H1 (cell line): ENCODE measurements around the gene RELL1. TPM values are rescaled to one million over a fixed set of nuclear protein-coding genes. Genes with fewer than 3 reads are reported as not detected.

Experiments
- CTCF ChIA-PET: fragments of 300-600 bp; sonication (Branson Sonifier 250); formaldehyde crosslinking; loops from one replicate; lab custom pipeline; 2021; ENCODE audit not compliant: partially characterized antibody; lab: Charles Lee
- POLR2A ChIA-PET: fragments of 300-600 bp; sonication (Branson Sonifier 250); formaldehyde crosslinking; loops from one replicate; lab custom pipeline; 2021; ENCODE audit warnings: inconsistent platforms; ENCODE audit not compliant: partially characterized antibody; lab: Charles Lee
- DNase-seq, 2 experiments: peaks; one replicate each; pipeline versions ENCODE4 v3.0.0 to v3.0.0-alpha.2; 2010 to 2022; ENCODE audit warnings: low spot score in 2 of 2, low read depth in 1 of 2, mixed read lengths in 1 of 2
- FAIRE-seq: peaks from 2 replicates; lab custom pipeline; 2011; peaks lifted over from hg19 to GRCh38; lab: Jason Lieb, UNC
- H2AFZ ChIP-seq: 2 replicates; pipeline ENCODE4 v1.8.1; 2012; ENCODE audit warnings: low read length, inconsistent platforms
- H2AK5ac ChIP-seq: 2 replicates; pipeline ENCODE4 v1.6.1; 2013; ENCODE audit warnings: low read depth, low read length
- H2BK120ac ChIP-seq: replicated peaks from 2 replicates; pipeline ENCODE3; 2013; ENCODE audit warnings: low read depth, low read length, inconsistent platforms
- H2BK12ac ChIP-seq: 2 replicates; pipeline ENCODE4 v1.6.1; 2013; ENCODE audit warnings: low read depth, low read length
- H2BK15ac ChIP-seq: 2 replicates; pipeline ENCODE4 v1.6.1; 2013; ENCODE audit warnings: low read length
- H2BK20ac ChIP-seq: 2 replicates; pipeline ENCODE4 v1.6.1; 2013; ENCODE audit warnings: low read length
- H2BK5ac ChIP-seq: 2 replicates; pipeline ENCODE4 v1.6.1; 2013; ENCODE audit warnings: low read depth, low read length
- H3K14ac ChIP-seq: 2 replicates; pipeline ENCODE4 v1.6.1; 2013; ENCODE audit warnings: inconsistent platforms; ENCODE audit not compliant: insufficient read length
- H3K18ac ChIP-seq: 2 replicates; pipeline ENCODE4 v1.6.1; 2013; ENCODE audit warnings: low read length; ENCODE audit errors: extremely low read depth
- H3K23ac ChIP-seq: 2 replicates; pipeline ENCODE4 v1.6.1; 2013; ENCODE audit warnings: inconsistent platforms; ENCODE audit not compliant: insufficient read length
- H3K23me2 ChIP-seq: 2 replicates; pipeline ENCODE4 v1.6.1; 2013; ENCODE audit warnings: low read depth, low read length
- H3K27ac ChIP-seq: 2 replicates; pipeline ENCODE4 v1.6.1; 2011; ENCODE audit warnings: low read depth, low read length, inconsistent platforms
- H3K27me3 ChIP-seq, 4 experiments: replicated peaks in 1 of 4; 1 replicate in 1 of 4; 2 replicates in 3 of 4; pipeline versions ENCODE4 v1.6.1 to v1.8.1; 2011 to 2013; ENCODE audit warnings: low read length in 3 of 4, mild to moderate bottlenecking in 3 of 4, inconsistent platforms in 2 of 4, mixed read lengths in 2 of 4, moderate library complexity in 1 of 4; ENCODE audit not compliant: control insufficient read depth in 3 of 4, insufficient read depth in 3 of 4; ENCODE audit errors: extremely low read depth in 1 of 4
- H3K36me3 ChIP-seq, 4 experiments: 2 replicates each; pipeline versions ENCODE4 v1.6.1 to v1.8.1; 2011 to 2013; ENCODE audit warnings: mild to moderate bottlenecking in 4 of 4, low read length in 3 of 4, moderate library complexity in 2 of 4, control low read depth in 1 of 4, inconsistent platforms in 1 of 4; ENCODE audit not compliant: insufficient read depth in 4 of 4, control insufficient read depth in 2 of 4
- H3K4ac ChIP-seq: replicated peaks from 2 replicates; pipeline ENCODE3; 2013; ENCODE audit warnings: low read length, low read depth, mixed read lengths, inconsistent platforms; ENCODE audit not compliant: insufficient read length
- H3K4me1 ChIP-seq, 4 experiments: replicated peaks in 1 of 4; 1 replicate in 1 of 4; 2 replicates in 3 of 4; pipeline versions ENCODE4 v1.6.1 to v1.8.1; 2011 to 2013; ENCODE audit warnings: low read length in 3 of 4, inconsistent platforms in 2 of 4, mixed read lengths in 1 of 4; ENCODE audit not compliant: insufficient read depth in 4 of 4, control insufficient read depth in 3 of 4
- H3K4me2 ChIP-seq, 2 experiments: 2 replicates each; pipeline versions ENCODE4 v1.6.1 to v1.8.1; 2011 to 2013; ENCODE audit warnings: low read depth in 2 of 2, low read length in 2 of 2, control low read depth in 1 of 2, inconsistent platforms in 1 of 2, mild to moderate bottlenecking in 1 of 2; ENCODE audit not compliant: insufficient read depth in 1 of 2
- H3K4me3 ChIP-seq, 4 experiments: fragments of 200-600, 300-600 bp in 1 of 4; sonication (generic), shearing (Covaris generic), sonication (Bioruptor Twin) in 1 of 4; 2 replicates each; pipeline versions ENCODE4 v1.5.1 to v1.8.1; 2011 to 2016; ENCODE audit warnings: low read length in 4 of 4, low read depth in 3 of 4, control low read depth in 2 of 4, inconsistent platforms in 2 of 4, mild to moderate bottlenecking in 2 of 4, mixed read lengths in 1 of 4, moderate library complexity in 1 of 4; ENCODE audit not compliant: insufficient read depth in 2 of 4; ENCODE audit errors: extremely low read depth in 1 of 4
- H3K56ac ChIP-seq: replicated peaks from 2 replicates; pipeline ENCODE3; 2013; ENCODE audit warnings: low read depth, mild to moderate bottlenecking, mixed read lengths, low read length, inconsistent platforms; ENCODE audit not compliant: insufficient read length
- H3K79me1 ChIP-seq: 2 replicates; pipeline ENCODE4 v1.6.1; 2013; ENCODE audit warnings: low read depth, low read length, control low read depth
- H3K79me2 ChIP-seq, 2 experiments: 2 replicates each; pipeline versions ENCODE4 v1.6.1 to v1.8.1; 2012 to 2013; ENCODE audit warnings: low read length in 2 of 2, mild to moderate bottlenecking in 2 of 2, inconsistent platforms in 1 of 2; ENCODE audit not compliant: insufficient read depth in 2 of 2, control insufficient read depth in 1 of 2
- H3K9ac ChIP-seq, 4 experiments: replicated peaks in 1 of 4; 1 replicate in 1 of 4; 2 replicates in 3 of 4; pipeline versions ENCODE4 v1.6.1 to v1.8.1; 2011 to 2013; ENCODE audit warnings: low read depth in 3 of 4, low read length in 3 of 4, control low read depth in 2 of 4, mild to moderate bottlenecking in 2 of 4, moderate library complexity in 2 of 4, inconsistent platforms in 1 of 4; ENCODE audit errors: extremely low read depth in 1 of 4
- H3K9me3 ChIP-seq, 2 experiments: 2 replicates each; pipeline versions ENCODE4 v1.6.1 to v1.8.1; 2012 to 2013; ENCODE audit warnings: mild to moderate bottlenecking in 2 of 2, moderate library complexity in 2 of 2, control low read depth in 1 of 2, inconsistent platforms in 1 of 2, low read depth in 1 of 2, low read length in 1 of 2, mixed read lengths in 1 of 2; ENCODE audit not compliant: insufficient read depth in 2 of 2
- H4K20me1 ChIP-seq, 2 experiments: replicated peaks in 1 of 2; 2 replicates each; pipeline versions ENCODE3 to v1.8.1; 2011 to 2013; ENCODE audit warnings: inconsistent platforms in 2 of 2, low read length in 2 of 2, mild to moderate bottlenecking in 1 of 2; ENCODE audit not compliant: insufficient read depth in 2 of 2, control insufficient read depth in 1 of 2
- H4K5ac ChIP-seq: 2 replicates; pipeline ENCODE4 v1.6.1; 2013; ENCODE audit warnings: low read length, low read depth, mixed read lengths, inconsistent platforms; ENCODE audit not compliant: insufficient read length
- H4K8ac ChIP-seq: 2 replicates; pipeline ENCODE4 v1.8.0; 2013; ENCODE audit warnings: mild to moderate bottlenecking, moderate library complexity, low read length, inconsistent platforms; ENCODE audit not compliant: insufficient read depth; ENCODE audit errors: extremely low read depth
- H4K91ac ChIP-seq: replicated peaks from 2 replicates; pipeline ENCODE3; 2013; ENCODE audit warnings: low read length, mixed read lengths, inconsistent platforms; ENCODE audit not compliant: insufficient read length
- CTBP2 ChIP-seq: IDR thresholded peaks from 2 replicates; pipeline ENCODE4 v1.7.0; 2011; ENCODE audit warnings: borderline replicate concordance, mild to moderate bottlenecking, moderate library complexity, mixed read lengths, low read length; ENCODE audit not compliant: insufficient read depth, insufficient read length
- RAD21 ChIP-seq, 2 experiments: IDR thresholded peaks in 1 of 2; conservative IDR thresholded peaks in 1 of 2; 2 replicates each; pipeline ENCODE4 v1.6.1; 2011; ENCODE audit warnings: low read depth in 2 of 2, low read length in 2 of 2, improper control_type of control experiment in 1 of 2, inconsistent platforms in 1 of 2, mild to moderate bottlenecking in 1 of 2, moderate library complexity in 1 of 2
- SIRT6 ChIP-seq: IDR thresholded peaks from one replicate; pipeline ENCODE4 v1.7.1; 2012; ENCODE audit warnings: low read length, inconsistent platforms
- TAF7 ChIP-seq: optimal IDR thresholded peaks from 2 replicates; pipeline ENCODE3; 2011; ENCODE audit warnings: low read depth, mild to moderate bottlenecking, inconsistent platforms, low read length, moderate library complexity, borderline replicate concordance
- WGBS, 2 experiments: shearing (Covaris generic) in 1 of 2; methylation state at CpG; one replicate each; pipeline versions ENCODE4 v1.1.6 to v1.1.7; 2013 to 2015; ENCODE audit warnings: low lambda C conversion rate in 2 of 2, mixed read lengths in 2 of 2, inconsistent platforms in 1 of 2, low coverage in 1 of 2, missing lambda C conversion rate in 1 of 2; ENCODE audit not compliant: insufficient replicate concordance in 2 of 2, insufficient coverage in 1 of 2, insufficient read length in 1 of 2; ENCODE audit errors: extremely low coverage in 1 of 2, missing lambda C conversion rate in 1 of 2; 5-methylcytosine and 5-hydroxymethylcytosine counted together
- polyA plus RNA-seq, 7 experiments: library from polyadenylated mRNA; depleted of rRNA in 3 of 7; stranded (reverse) in 5 of 7; unstranded in 2 of 7; fragments of >200 nt in 5 of 7; fragments of 200-250 nt in 2 of 7; gene quantifications; 1 replicate in 5 of 7; 2 replicates in 1 of 7; 4 replicates in 1 of 7; pipeline versions ENCODE4 v1.2.1 to v1.2.3, GENCODE V29; 2011 to 2013; ENCODE audit warnings: missing spikeins in 2 of 7, mixed read lengths in 2 of 7
- total RNA-seq: library from RNA; stranded (reverse); fragmentation: NEBNext Ultra II Directional; extraction: Animal tissue kit (Norgen Biotek cat#: 25700); gene quantifications from 2 replicates; pipeline ENCODE4 v1.2.1, GENCODE V29; 2021

RELL1 gene
- total and polyA plus RNA-seq, 2 of the 8 experiments (the other 6 are each of a cell fraction or from before 2014, with no cell fraction given), result 2.1 to 14.1 TPM

GRCh38 chr4:37666625-37667071, 19.5 kb downstream of the RELL1 start:
- Histone ChIP-seq H3K4me3 (no peak overlapping the region), H3K36me3 (no peaks in the 10 kb centered on the region), H3K4ac (no peak overlapping the region), H4K91ac (no peak overlapping the region), H3K79me2 (peaks cover 0 to 5% of the 10 kb centered on the region in 2 experiments; a peak in 1 of 4 replicates), H3K9me3 (peaks cover 0 to 9% of the 10 kb centered on the region in 2 experiments; a peak in 1 of 4 replicates), H2BK120ac (no peak overlapping the region), H3K4me1 (peaks cover 4 to 19% (median 11%) of the 10 kb centered on the region in 4 experiments), H3K27ac (no peak overlapping the region), H4K8ac (no peak overlapping the region; the same call in 1 of the 2 replicates), H2BK20ac (no peak overlapping the region), H3K18ac (no peak overlapping the region), H3K27me3 (no peaks in the 10 kb centered on the region; a peak in 1 of 7 replicates), H2AFZ (no peak overlapping the region), H2BK15ac (no peak overlapping the region), H3K79me1 (peaks cover 3% of the 10 kb centered on the region; the same call in 1 of the 2 replicates), H4K20me1 (no peaks in the 10 kb centered on the region), H3K23ac (no peak overlapping the region), H4K5ac (no peak overlapping the region), H3K23me2 (no peaks in the 10 kb centered on the region; the same call in 1 of the 2 replicates), H3K9ac (no peak overlapping the region), H2BK5ac (no peak overlapping the region), H2BK12ac (no peak overlapping the region), H3K56ac (no peak overlapping the region), H2AK5ac (no peak overlapping the region), H3K4me2 (no peak overlapping the region), H3K14ac (no peak overlapping the region)
- POLR2A ChIA-PET, result interaction anchor here (0.6 kb wide), 1 partner anchor 14 kb away, joined by 3 read pairs; no protein-coding TSS in a partner anchor
- no peak for DNase-seq
- no peak for FAIRE-seq
- 68% methylated on average over 6 of the region's 6 CpGs; no CpG with 5 or more reads in 1 of the 2 experiments for WGBS, 2 experiments
- CTCF ChIA-PET, result interaction anchor here (1.2 to 3.6 kb wide), 2 partner anchors 10 to 64 kb away, joined by 4 to 13 read pairs; no protein-coding TSS in a partner anchor
- TF ChIP-seq TAF7 (no peak), SIRT6 (no peak), RAD21 (IDR thresholded peaks at IDR 0.05 in 1 of 2, conservative IDR thresholded peaks at IDR 0.05 in 1 of 2; ENCODE audit: low read depth in 2 of 2, low read length in 2 of 2) (no peak), CTBP2 (no peak)
